Muscle layer of duodenum (tissue), 2 donors: ENCODE data around the gene TSEN34.
"Not testable (repeated sequence)": the region's sequence is repeated elsewhere in the genome, so short reads cannot be mapped to it uniquely, and the experiment has no call there.

Source experiments
- H3K27ac ChIP-seq: one replicate; pipeline ENCODE4 v1.7.0; 2013; ENCODE audit warnings: mild to moderate bottlenecking, low read length
- H3K27me3 ChIP-seq: one replicate; pipeline ENCODE4 v1.7.0; 2013; ENCODE audit warnings: low read depth, mild to moderate bottlenecking, control low read depth, low read length
- H3K36me3 ChIP-seq, 2 donors: one replicate each; pipeline ENCODE4 v1.7.0; 2013; ENCODE audit warnings: low read length in 2 of 2, control low read depth in 1 of 2, mild to moderate bottlenecking in 1 of 2; ENCODE audit not compliant: insufficient read depth in 2 of 2, control insufficient read depth in 1 of 2
- H3K4me1 ChIP-seq, 2 donors: one replicate each; pipeline ENCODE4 v1.7.0; 2013; ENCODE audit warnings: low read length in 2 of 2, mild to moderate bottlenecking in 2 of 2, control low read depth in 1 of 2, moderate library complexity in 1 of 2; ENCODE audit not compliant: insufficient read depth in 2 of 2, control insufficient read depth in 1 of 2
- H3K4me3 ChIP-seq, 2 donors: one replicate each; pipeline ENCODE4 v1.7.0; 2013; ENCODE audit warnings: low read length in 2 of 2, low read depth in 1 of 2, mild to moderate bottlenecking in 1 of 2
- H3K9me3 ChIP-seq, 2 donors: one replicate each; pipeline ENCODE4 v1.7.0; 2013; ENCODE audit warnings: low read length in 2 of 2, control low read depth in 1 of 2, mild to moderate bottlenecking in 1 of 2; ENCODE audit not compliant: control insufficient read depth in 1 of 2
- donor health status: healthy.

The TSEN34 gene

GRCh38 chr19:54178581-54179261, 12.4 kb upstream of the TSEN34 start:
- H3K27ac ChIP-seq: no peak overlapping the region
- H3K9me3 ChIP-seq: no peaks in the 10 kb centered on the region
- peaks cover 5 to 31% of the 10 kb centered on the region in 2 donors for H3K36me3 ChIP-seq
- no peak overlapping the region for H3K4me3 ChIP-seq
- no peaks in the 10 kb centered on the region for H3K4me1 ChIP-seq
- H3K27me3 ChIP-seq: no peaks in the 10 kb centered on the region

- H3K9me3 ChIP-seq: no peaks in the 10 kb centered on the region
- H3K27me3 ChIP-seq: no peaks in the 10 kb centered on the region
- peaks cover 5 to 31% of the 10 kb centered on the region in 2 donors for H3K36me3 ChIP-seq
- no peaks in the 10 kb centered on the region for H3K4me1 ChIP-seq
- no peak overlapping the region for H3K4me3 ChIP-seq
- H3K27ac ChIP-seq: no peak overlapping the region
Observed at GRCh38 chr19:54179262-54179852, 11.8 kb upstream of the TSEN34 start.

- H3K4me1 ChIP-seq: no peaks in the 10 kb centered on the region
- H3K9me3 ChIP-seq: no peaks in the 10 kb centered on the region
- H3K27ac ChIP-seq: no peak overlapping the region
- no peak overlapping the region for H3K4me3 ChIP-seq
- no peaks in the 10 kb centered on the region for H3K27me3 ChIP-seq
- H3K36me3 ChIP-seq: peaks cover 5 to 31% of the 10 kb centered on the region in 2 donors
Observed at GRCh38 chr19:54179921-54180461, 11.1 kb upstream of the TSEN34 start.

GRCh38 chr19:54180691-54181091, 10.4 kb upstream of the TSEN34 start:
- H3K27me3 ChIP-seq: no peaks in the 10 kb centered on the region
- no peaks in the 10 kb centered on the region for H3K4me1 ChIP-seq
- no peaks in the 10 kb centered on the region for H3K9me3 ChIP-seq
- H3K27ac ChIP-seq: no peak overlapping the region
- no peak overlapping the region for H3K4me3 ChIP-seq
- peaks cover 5 to 31% of the 10 kb centered on the region in 2 donors for H3K36me3 ChIP-seq

- H3K36me3 ChIP-seq: peaks cover 9 to 31% of the 10 kb centered on the region in 2 donors
- not testable (repeated sequence) for H3K27ac ChIP-seq, H3K27me3 ChIP-seq, H3K4me3 ChIP-seq, H3K9me3 ChIP-seq, H3K4me1 ChIP-seq
Observed at GRCh38 chr19:54181894-54182293, 9.2 kb upstream of the TSEN34 start.

- no peaks in the 10 kb centered on the region for H3K9me3 ChIP-seq
- no peaks in the 10 kb centered on the region for H3K27me3 ChIP-seq
- no peak overlapping the region for H3K27ac ChIP-seq
- H3K36me3 ChIP-seq: peaks cover 13 to 29% of the 10 kb centered on the region in 2 donors
- H3K4me3 ChIP-seq: no peak overlapping the region
- peaks cover 2 to 5% of the 10 kb centered on the region in 2 donors for H3K4me1 ChIP-seq
Observed at GRCh38 chr19:54183431-54183830, 7.7 kb upstream of the TSEN34 start.

- H3K27me3 ChIP-seq: no peaks in the 10 kb centered on the region
- H3K9me3 ChIP-seq: no peaks in the 10 kb centered on the region
- H3K4me1 ChIP-seq: peaks cover 5 to 12% of the 10 kb centered on the region in 2 donors
- H3K36me3 ChIP-seq: peaks cover 8 to 12% of the 10 kb centered on the region in 2 donors
- H3K4me3 ChIP-seq: no peak overlapping the region
- H3K27ac ChIP-seq: peak overlapping the region; percentile 85
Observed at GRCh38 chr19:54186351-54186750, 4.8 kb upstream of the TSEN34 start.

GRCh38 chr19:54186934-54187381, 4.2 kb upstream of the TSEN34 start:
- Histone ChIP-seq H3K4me3 (peak overlapping the region in 1 of 2 donors; percentile 3), H3K27me3 (no peaks in the 10 kb centered on the region), H3K36me3 (peaks cover 8 to 15% of the 10 kb centered on the region in 2 donors), H3K4me1 (peaks cover 8 to 18% of the 10 kb centered on the region in 2 donors), H3K9me3 (no peaks in the 10 kb centered on the region), H3K27ac (peak overlapping the region; percentile 85)

- peaks cover 8 to 25% of the 10 kb centered on the region in 2 donors for H3K4me1 ChIP-seq
- peak overlapping the region; percentile 59 to 90 for H3K4me3 ChIP-seq
- H3K27me3 ChIP-seq: no peaks in the 10 kb centered on the region
- H3K9me3 ChIP-seq: no peaks in the 10 kb centered on the region
- H3K36me3 ChIP-seq: peaks cover 13 to 19% of the 10 kb centered on the region in 2 donors
- H3K27ac ChIP-seq: peak overlapping the region; percentile 75
Observed at GRCh38 chr19:54188215-54188871, 2.8 kb upstream of the TSEN34 start.

- Histone ChIP-seq H3K4me1 (peaks cover 8 to 25% of the 10 kb centered on the region in 2 donors), H3K36me3 (peaks cover 16 to 20% of the 10 kb centered on the region in 2 donors), H3K9me3 (no peaks in the 10 kb centered on the region), H3K4me3 (peak within 1 kb of the TSS; percentile 59 to 90), H3K27me3 (no peaks in the 10 kb centered on the region), H3K27ac (peak within 1 kb of the TSS; percentile 96)
Observed at GRCh38 chr19:54189145-54189734, 1.9 kb upstream of the TSEN34 start, which contains the start of gene MBOAT7. Gene MBOAT7, minus strand, starts transcription at chr19:54189580. Its CDS starts 1,072 bp downstream, at chr19:54188508.
